GOT3 (cell line): ENCODE results near the gene ASB4.
"Not testable (repeated sequence)": the region's sequence is repeated elsewhere in the genome, so short reads cannot be mapped to it uniquely, and the experiment has no call there.

Experiments
- DNase-seq: peaks from one replicate; lab custom pipeline; 2025; ENCODE audit warnings: mixed read lengths; lab: John Stamatoyannopoulos, UW

The ASB4 gene

DNA sequence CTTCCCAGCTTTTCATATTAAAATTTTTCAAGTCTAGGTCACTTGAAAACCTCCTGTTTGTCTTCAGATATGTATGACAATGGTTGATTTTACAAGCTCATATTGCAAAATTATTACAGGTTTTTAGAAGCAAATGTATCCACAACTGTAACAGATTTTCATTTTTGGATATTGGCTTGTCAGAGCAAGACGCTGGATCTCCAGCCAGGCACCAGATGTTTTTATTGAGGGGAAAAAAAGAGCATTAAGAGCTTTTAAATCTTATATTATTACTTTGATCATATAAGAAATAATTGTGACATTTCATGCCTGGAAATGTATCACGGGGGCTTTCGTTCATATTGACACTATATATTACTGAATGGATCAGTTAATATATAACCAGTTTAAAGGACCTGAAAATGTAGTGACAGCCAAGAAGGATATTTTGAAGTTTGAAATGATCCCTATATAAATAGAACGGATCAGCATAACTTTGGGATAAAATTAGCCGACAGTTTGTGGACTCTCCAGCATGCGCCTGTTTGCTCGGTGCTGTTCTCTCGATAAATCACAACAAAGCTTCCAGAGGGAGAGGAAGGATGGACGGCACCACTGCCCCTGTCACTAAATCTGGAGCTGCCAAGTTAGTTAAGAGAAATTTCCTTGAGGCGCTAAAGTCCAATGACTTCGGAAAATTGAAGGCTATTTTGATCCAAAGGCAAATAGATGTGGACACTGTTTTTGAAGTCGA, at the start of gene ASB4:
Gene ASB4, plus strand, starts transcription at position 553 of the 733 bp plus-strand sequence. Its CDS starts 29 bp downstream, at position 582.
- no peak for DNase-seq

- no peak for DNase-seq
Measured at GRCh38 chr7:95436407-95436806, 49.3 kb upstream of the ASB4 start.

GRCh38 chr7:95440394-95441038, 45.2 kb upstream of the ASB4 start:
- DNase-seq: no peak

DNA sequence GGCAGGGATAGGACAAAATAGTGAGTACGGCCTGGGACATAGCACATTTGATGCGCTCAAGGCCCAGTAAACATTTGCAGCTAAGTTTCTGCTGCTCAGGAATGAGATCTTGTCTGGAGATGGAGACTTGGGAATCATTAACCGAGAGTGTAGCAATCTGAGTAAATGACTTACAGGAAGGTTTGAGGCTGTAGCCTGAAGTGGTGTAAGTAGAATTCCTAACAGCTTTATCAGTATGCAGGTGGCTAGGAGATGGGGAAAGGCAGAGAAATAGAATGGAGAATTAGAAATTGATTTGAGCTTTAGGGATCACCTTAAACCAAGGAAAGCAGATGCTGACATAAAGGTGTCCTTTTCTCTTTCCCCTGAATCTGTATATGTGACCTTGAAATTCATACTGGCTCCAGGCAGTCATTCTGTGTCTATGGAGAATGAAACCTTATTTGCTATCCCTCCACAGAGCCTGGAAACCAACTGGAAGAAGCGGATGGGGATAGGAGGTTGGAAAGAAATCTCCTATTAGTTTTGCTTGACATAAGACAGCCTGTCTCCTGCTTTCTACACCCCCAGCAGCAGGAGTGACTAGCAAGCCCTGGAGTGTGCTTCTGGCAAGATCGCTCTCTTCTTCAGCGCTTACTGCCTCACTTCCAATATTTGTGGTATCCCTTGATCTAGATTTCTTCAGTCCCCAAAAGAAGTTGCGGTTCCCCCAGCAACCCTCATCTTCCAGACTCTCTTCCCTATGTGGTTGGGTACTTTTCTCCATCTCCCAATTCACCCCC, 44.5 kb upstream of the ASB4 start:
- DNase-seq: no peak

GRCh38 chr7:95444796-95445195, 40.9 kb upstream of the ASB4 start:
- no peak for DNase-seq

- no peak for DNase-seq
Measured at GRCh38 chr7:95446618-95447017, 39.1 kb upstream of the ASB4 start.

- no peak for DNase-seq
Measured at GRCh38 chr7:95454438-95455045, 31.2 kb upstream of the ASB4 start.

- DNase-seq: no peak
Measured at GRCh38 chr7:95457947-95458346, 27.8 kb upstream of the ASB4 start.

DNA sequence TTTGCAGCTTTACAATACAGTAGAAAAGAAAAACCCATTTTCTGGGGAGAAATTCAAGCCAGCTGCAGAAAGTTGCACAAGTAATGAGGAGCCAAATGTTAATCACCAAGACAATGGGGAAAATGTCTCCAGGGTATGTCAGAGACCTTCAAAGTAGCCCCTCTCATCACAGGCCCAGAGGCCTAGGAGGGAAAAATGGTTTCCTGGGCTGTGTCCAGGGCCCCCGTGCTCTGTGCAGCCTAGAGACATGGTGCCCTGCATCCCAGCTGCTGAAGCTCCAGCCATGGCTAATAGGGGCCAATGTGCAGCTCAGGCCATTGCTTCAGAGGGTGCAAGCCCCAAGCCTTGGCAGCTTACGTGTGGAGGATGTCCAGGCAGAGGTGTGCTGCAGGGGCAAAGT, 25.1 kb upstream of the ASB4 start:
- DNase-seq: not testable (repeated sequence)

DNA sequence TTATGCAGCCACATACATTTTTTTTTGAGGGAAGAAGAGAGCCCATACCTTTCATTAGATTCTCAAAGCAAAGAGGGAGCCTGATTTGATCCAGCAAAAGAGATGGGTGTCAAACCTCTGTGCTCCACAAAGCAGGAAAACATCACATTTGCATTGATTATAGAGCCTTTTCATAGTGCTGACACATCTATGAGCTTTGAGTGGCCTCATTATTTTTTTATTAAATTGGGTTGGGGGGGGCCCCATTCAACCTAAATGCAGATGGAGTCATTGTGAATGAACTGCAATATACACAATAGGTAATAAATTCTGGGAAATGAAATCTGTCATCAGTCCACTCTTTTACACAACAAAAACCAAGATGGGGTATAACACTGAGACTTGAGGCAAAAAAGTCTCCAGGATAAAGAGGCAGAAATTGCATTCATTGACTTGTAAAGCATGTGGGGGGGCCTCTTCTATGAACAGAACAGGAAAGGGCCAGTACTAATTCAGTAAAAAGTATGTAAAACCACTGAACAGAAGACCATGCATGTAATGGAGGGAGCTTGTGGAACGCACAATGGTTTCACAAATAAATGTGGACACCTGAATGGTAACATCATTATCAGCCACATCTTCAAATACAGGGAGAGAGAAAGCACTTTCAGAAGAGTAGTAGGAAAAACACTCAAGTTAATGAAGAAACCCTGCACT, 17.7 kb upstream of the ASB4 start:
- no peak for DNase-seq

GRCh38 chr7:95469187-95469586, 16.6 kb upstream of the ASB4 start:
- no peak for DNase-seq

- DNase-seq: no peak
Measured at GRCh38 chr7:95469848-95470247, 15.9 kb upstream of the ASB4 start.

DNA sequence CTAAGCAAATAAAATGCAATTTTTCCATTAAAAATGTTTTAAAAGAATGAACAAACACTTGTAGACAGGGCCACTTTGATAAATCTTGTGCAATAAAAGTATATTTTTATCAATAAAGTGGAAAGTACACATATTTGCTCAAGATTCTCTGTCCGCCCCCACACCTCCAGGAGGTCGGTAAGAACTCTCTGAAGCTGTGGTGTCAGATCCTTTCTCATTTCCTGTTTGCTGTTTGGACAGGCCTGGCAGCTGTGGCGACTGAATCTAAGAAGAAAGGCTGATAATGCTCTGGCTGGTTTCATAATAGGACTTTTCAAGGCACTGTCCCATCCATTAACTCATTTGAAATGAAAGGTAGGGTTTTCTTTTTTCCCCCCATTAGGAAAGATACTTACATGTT, 15.3 kb upstream of the ASB4 start:
- no peak for DNase-seq

- DNase-seq: no peak
Measured at GRCh38 chr7:95471071-95471470, 14.7 kb upstream of the ASB4 start.

- DNase-seq: no peak
Measured at GRCh38 chr7:95472581-95473161, 13.1 kb upstream of the ASB4 start.

- no peak for DNase-seq
Measured at GRCh38 chr7:95473276-95473985, 12.3 kb upstream of the ASB4 start.

DNA sequence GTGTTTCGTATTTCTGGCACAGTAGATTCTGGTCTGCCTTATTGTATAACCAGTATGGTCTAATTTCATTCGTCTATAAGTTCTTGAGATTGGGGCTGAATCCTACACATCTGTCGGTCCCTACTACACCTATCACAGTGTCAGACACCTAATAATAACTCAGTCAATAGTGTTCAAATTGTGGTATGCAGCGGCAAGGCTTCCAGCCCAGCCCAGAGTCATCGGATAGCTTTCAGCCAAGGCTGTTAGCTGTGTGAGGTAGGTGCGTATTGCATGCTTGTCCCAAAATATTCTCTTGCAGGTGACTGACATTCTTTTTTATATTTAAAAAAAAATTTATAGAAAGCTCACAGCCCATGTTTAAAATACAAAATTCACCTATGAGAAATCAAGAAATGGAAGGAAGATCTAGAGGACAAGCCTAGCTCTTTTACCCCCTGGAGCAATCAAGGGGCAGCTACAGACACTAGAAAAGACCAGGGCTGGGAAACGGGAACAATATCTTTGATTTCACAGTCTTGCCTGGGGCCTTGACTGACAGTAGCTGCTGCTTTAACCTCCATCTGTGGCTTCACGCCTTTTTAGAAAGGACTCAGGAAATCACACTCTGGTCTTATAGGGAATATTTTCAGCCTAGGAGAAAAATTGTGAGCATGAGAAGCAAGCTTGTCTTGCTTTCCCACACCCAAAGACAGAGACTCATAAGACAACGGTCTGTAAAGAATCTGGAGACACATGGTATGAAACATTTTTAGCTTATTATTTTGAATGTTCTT, 9.5 kb upstream of the ASB4 start:
- DNase-seq: no peak

- DNase-seq: no peak
Measured at GRCh38 chr7:95476904-95477594, 8.7 kb upstream of the ASB4 start.

GRCh38 chr7:95478272-95479037, 7.3 kb upstream of the ASB4 start:
- no peak for DNase-seq
